ENCODE data around the gene APBB1IP.

APBB1IP gene

GRCh38 chr10:26441491-26442214 lies 3.5 kb downstream of the APBB1IP start:
- peak in 1 of 2 donors; percentile 28 for DNase-seq (ENCODE audit: low read depth in 2 of 2)
- H3K4me3 ChIP-seq (replicated peaks in 1 of 2; ENCODE audit: low read depth in 2 of 2, low read length in 2 of 2): no peak overlapping the region
- TF ChIP-seq CTCF (IDR thresholded peaks at IDR 0.05; ENCODE audit: low read depth, low read length): no peak

- H3K4me3 ChIP-seq (replicated peaks in 1 of 2; ENCODE audit: low read depth in 2 of 2, low read length in 2 of 2): no peak overlapping the region
- no peak for TF ChIP-seq CTCF (IDR thresholded peaks at IDR 0.05; ENCODE audit: low read depth, low read length)
- DNase-seq (ENCODE audit: low read depth in 2 of 2): no peak
These were observed 7.4 kb downstream of the APBB1IP start for GRCh38 chr10:26445411-26446031.

- H3K4me3 ChIP-seq (replicated peaks in 1 of 2; ENCODE audit: low read depth in 2 of 2, low read length in 2 of 2): no peak overlapping the region
- no peak for TF ChIP-seq CTCF (IDR thresholded peaks at IDR 0.05; ENCODE audit: low read depth, low read length)
- no peak for DNase-seq (ENCODE audit: low read depth in 2 of 2)
These were observed 8.1 kb downstream of the APBB1IP start for GRCh38 chr10:26446258-26446657.

GRCh38 chr10:26448292-26448691 lies 10.2 kb downstream of the APBB1IP start:
- no peak for TF ChIP-seq CTCF (IDR thresholded peaks at IDR 0.05; ENCODE audit: low read depth, low read length)
- no peak for DNase-seq (ENCODE audit: low read depth in 2 of 2)
- no peak overlapping the region for H3K4me3 ChIP-seq (replicated peaks in 1 of 2; ENCODE audit: low read depth in 2 of 2, low read length in 2 of 2)

- no peak overlapping the region for H3K4me3 ChIP-seq (replicated peaks in 1 of 2; ENCODE audit: low read depth in 2 of 2, low read length in 2 of 2)
- TF ChIP-seq CTCF (IDR thresholded peaks at IDR 0.05; ENCODE audit: low read depth, low read length): no peak
- no peak for DNase-seq (ENCODE audit: low read depth in 2 of 2)
These were observed 10.7 kb downstream of the APBB1IP start for GRCh38 chr10:26448706-26449435.

GRCh38 chr10:26449726-26450125 lies 11.6 kb downstream of the APBB1IP start:
- H3K4me3 ChIP-seq (replicated peaks in 1 of 2; ENCODE audit: low read depth in 2 of 2, low read length in 2 of 2): no peak overlapping the region
- DNase-seq (ENCODE audit: low read depth in 2 of 2): no peak
- TF ChIP-seq CTCF (IDR thresholded peaks at IDR 0.05; ENCODE audit: low read depth, low read length): no peak

Data from cardiac fibroblast (primary cell).